ENCODE data around the gene SPSB4. TPM values are rescaled to one million over a fixed set of nuclear protein-coding genes. Genes with fewer than 3 reads are reported as not detected.
A peak's percentile ranks its signal among the peaks of the same experiment; 100 is the strongest.

The SPSB4 gene
- total RNA-seq, 1 experiment from 2014 or later, result 0.05 TPM

DNA sequence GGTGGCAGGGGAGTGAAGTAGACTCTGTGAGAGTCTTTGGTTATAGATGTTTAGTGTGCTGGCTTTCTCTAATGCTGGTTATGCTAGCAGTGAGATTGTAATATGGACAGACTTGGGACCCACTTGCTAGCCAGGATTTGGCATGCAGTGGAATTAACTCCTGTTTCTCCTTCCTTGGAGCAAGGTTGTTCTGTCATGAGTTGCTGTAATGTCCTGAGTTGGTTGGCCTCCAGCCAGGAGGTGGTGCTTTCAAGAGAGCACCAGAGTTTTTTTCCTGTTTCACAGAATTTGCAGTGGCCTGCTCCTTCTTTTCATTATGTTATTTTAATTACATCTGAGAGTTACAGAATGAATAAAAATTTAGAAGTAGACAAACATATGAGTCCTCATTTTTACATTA, 92.4 kb downstream of the SPSB4 start:
- BruUV-seq (replicated peaks), result no TSS peak
- Histone ChIP-seq H3K4me1 (ENCODE audit: control insufficient read depth, insufficient read depth, low read length) (no peaks in the 10 kb centered on the region), H3K27ac (ENCODE audit: low read length) (no peak overlapping the region), H3K36me3 (ENCODE audit: control insufficient read depth, insufficient read depth, low read length) (no peaks in the 10 kb centered on the region), H3K9me3 (ENCODE audit: control insufficient read depth, insufficient read depth, low read depth, low read length) (peaks cover 6% of the 10 kb centered on the region; the same call in 1 of the 2 replicates), H3K4me3 (ENCODE audit: low read depth in 2 of 2, low read length in 2 of 2) (no peak overlapping the region), H3K27me3 (ENCODE audit: control insufficient read depth, insufficient read depth, low read length) (no peaks in the 10 kb centered on the region; the same call in 1 of the 2 replicates)
- intact Hi-C loops (cut with micrococcal nuclease; ENCODE audit: unreplicated experiment) (no loop called here), in situ Hi-C loops (cut with HindIII; ENCODE audit: low pct_unique_long_range_greater_than_20kb, low sequenced_read_pairs) (no loop called here)
- ChIA-PET CTCF (no interaction called here), POLR2A (no interaction called here)
- TF ChIP-seq TCF7L2 (IDR thresholded peaks at IDR 0.05; ENCODE audit: low read depth, low read length) (no peak), CTCF (IDR thresholded peaks at IDR 0.05) (no peak), POLR2AphosphoS5 (IDR thresholded peaks at IDR 0.05; ENCODE audit: low read depth, low read length) (no peak), SIN3A (IDR thresholded peaks at IDR 0.05; ENCODE audit: borderline replicate concordance, insufficient read depth, low read depth, low read length) (no peak)
- TF ChIP-seq, protein P1, sequence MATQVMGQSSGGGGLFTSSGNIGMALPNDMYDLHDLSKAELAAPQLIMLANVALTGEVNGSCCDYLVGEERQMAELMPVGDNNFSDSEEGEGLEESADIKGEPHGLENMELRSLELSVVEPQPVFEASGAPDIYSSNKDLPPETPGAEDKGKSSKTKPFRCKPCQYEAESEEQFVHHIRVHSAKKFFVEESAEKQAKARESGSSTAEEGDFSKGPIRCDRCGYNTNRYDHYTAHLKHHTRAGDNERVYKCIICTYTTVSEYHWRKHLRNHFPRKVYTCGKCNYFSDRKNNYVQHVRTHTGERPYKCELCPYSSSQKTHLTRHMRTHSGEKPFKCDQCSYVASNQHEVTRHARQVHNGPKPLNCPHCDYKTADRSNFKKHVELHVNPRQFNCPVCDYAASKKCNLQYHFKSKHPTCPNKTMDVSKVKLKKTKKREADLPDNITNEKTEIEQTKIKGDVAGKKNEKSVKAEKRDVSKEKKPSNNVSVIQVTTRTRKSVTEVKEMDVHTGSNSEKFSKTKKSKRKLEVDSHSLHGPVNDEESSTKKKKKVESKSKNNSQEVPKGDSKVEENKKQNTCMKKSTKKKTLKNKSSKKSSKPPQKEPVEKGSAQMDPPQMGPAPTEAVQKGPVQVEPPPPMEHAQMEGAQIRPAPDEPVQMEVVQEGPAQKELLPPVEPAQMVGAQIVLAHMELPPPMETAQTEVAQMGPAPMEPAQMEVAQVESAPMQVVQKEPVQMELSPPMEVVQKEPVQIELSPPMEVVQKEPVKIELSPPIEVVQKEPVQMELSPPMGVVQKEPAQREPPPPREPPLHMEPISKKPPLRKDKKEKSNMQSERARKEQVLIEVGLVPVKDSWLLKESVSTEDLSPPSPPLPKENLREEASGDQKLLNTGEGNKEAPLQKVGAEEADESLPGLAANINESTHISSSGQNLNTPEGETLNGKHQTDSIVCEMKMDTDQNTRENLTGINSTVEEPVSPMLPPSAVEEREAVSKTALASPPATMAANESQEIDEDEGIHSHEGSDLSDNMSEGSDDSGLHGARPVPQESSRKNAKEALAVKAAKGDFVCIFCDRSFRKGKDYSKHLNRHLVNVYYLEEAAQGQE (IDR thresholded peaks at IDR 0.05; ENCODE audit: insufficient read depth in 1 of 2, low read depth in 2 of 2, low read length in 1 of 2), result no peak
- DNase-seq (ENCODE audit: low read depth, low spot score) (no peak), ATAC-seq (no peak)

DNA sequence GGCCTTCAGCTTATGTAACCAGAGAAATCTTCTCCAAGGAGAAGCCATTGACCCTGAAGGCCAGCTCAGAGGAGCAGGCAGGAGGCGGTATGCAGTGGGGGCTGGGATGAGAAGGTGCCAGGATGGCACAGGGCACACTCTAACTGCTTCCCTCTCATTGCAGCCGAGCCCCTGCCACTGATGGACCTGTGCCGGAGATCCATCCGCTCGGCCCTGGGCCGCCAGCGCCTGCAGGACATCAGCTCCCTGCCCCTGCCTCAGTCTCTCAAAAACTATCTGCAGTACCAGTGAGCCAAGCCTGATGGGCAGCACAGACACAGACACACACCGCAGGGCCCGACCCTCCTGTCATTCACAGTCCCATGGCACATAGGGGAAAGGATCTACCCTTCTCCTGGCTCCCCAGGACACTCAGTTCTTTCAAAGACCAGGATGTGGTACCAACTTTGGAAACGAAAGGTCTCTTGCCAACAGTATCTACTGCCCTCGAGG, 95.9 kb downstream of the SPSB4 start:
- no peaks in the 10 kb centered on the region; the same call in 1 of the 2 replicates for H3K27me3 ChIP-seq (ENCODE audit: control insufficient read depth, insufficient read depth, low read length)
- ChIA-PET CTCF (no interaction called here), POLR2A (no interaction called here)
- H3K9me3 ChIP-seq (ENCODE audit: control insufficient read depth, insufficient read depth, low read depth, low read length), result peaks cover 6% of the 10 kb centered on the region; the same call in 1 of the 2 replicates
- H3K4me1 ChIP-seq (ENCODE audit: control insufficient read depth, insufficient read depth, low read length), result no peaks in the 10 kb centered on the region
- BruUV-seq (replicated peaks), result no TSS peak
- in situ Hi-C loops (cut with HindIII; ENCODE audit: low pct_unique_long_range_greater_than_20kb, low sequenced_read_pairs) (no loop called here), intact Hi-C loops (cut with micrococcal nuclease; ENCODE audit: unreplicated experiment) (no loop called here)
- TF ChIP-seq POLR2AphosphoS5 (IDR thresholded peaks at IDR 0.05; ENCODE audit: low read depth, low read length) (no peak), SIN3A (IDR thresholded peaks at IDR 0.05; ENCODE audit: borderline replicate concordance, insufficient read depth, low read depth, low read length) (no peak), TCF7L2 (IDR thresholded peaks at IDR 0.05; ENCODE audit: low read depth, low read length) (no peak), CTCF (IDR thresholded peaks at IDR 0.05) (no peak)
- TF ChIP-seq, protein P1 (IDR thresholded peaks at IDR 0.05; ENCODE audit: insufficient read depth in 1 of 2, low read depth in 2 of 2, low read length in 1 of 2), result no peak
- H3K4me3 ChIP-seq (ENCODE audit: low read depth in 2 of 2, low read length in 2 of 2), result no peak overlapping the region
- H3K27ac ChIP-seq (ENCODE audit: low read length), result no peak overlapping the region
- H3K36me3 ChIP-seq (ENCODE audit: control insufficient read depth, insufficient read depth, low read length), result no peaks in the 10 kb centered on the region
- ATAC-seq (0 out of 2 replicates have a peak, but pooled peaks have one; percentile 19), DNase-seq (ENCODE audit: low read depth, low spot score) (no peak)
